HepG2 (cell line): ENCODE data around the gene TOR2A. TPM values are rescaled to one million over a fixed set of nuclear protein-coding genes. Genes with fewer than 3 reads are reported as not detected.

ENCODE experiments used
- ATAC-seq: fragments of 200-7000 bp; cut with Tn5 transposase; 3 replicates; pipeline ENCODE4 v1.9.1; 2020; ENCODE audit warnings: mild to moderate bottlenecking, moderate library complexity
- BruUV-seq: library from RNA; stranded (reverse); fragments of 400-500 nt; replicated peaks from 2 replicates; lab custom pipeline; 2021; lab: Mats Ljungman, UMichigan
- CTCF ChIA-PET: fragments of 300-600 bp; formaldehyde crosslinking; extraction: SDS; loops from one replicate; lab custom pipeline; 2021; ENCODE audit warnings: low total read pairs, inconsistent platforms, low intra/inter-chr PET ratio; lab: Yijun Ruan, JAX
- POLR2A ChIA-PET: fragments of 350-600 bp; sonication (Branson Sonifier 250); formaldehyde crosslinking; loops from one replicate; lab custom pipeline; 2020; ENCODE audit warnings: antibody characterized with exemption, inconsistent platforms; lab: Yijun Ruan, JAX
- DNase-seq: peaks from one replicate; pipeline ENCODE4 v3.0.0-alpha.2; 2015; ENCODE audit warnings: low spot score
- FAIRE-seq: peaks from 3 replicates; lab custom pipeline; 2011; peaks lifted over from hg19 to GRCh38; lab: Jason Lieb, UNC
- H2AFZ ChIP-seq: one replicate; pipeline ENCODE4 v1.6.1; 2011; ENCODE audit warnings: low read length, inconsistent platforms
- H3K27ac ChIP-seq: fragments of 300-600 bp; 3 replicates; pipeline ENCODE4 v1.8.0; 2011; ENCODE audit warnings: mixed run types, mild to moderate bottlenecking, mixed read lengths, low read length, inconsistent platforms; ENCODE audit not compliant: insufficient read depth; ENCODE audit errors: extremely low read length
- H3K27me3 ChIP-seq, 2 experiments: fragments of 200-600 bp in 1 of 2; 2 replicates in 1 of 2; 3 replicates in 1 of 2; pipeline versions ENCODE4 v1.6.0 to v1.8.0; 2011; ENCODE audit warnings: low read length in 2 of 2, mild to moderate bottlenecking in 2 of 2, moderate library complexity in 2 of 2, inconsistent platforms in 1 of 2; ENCODE audit not compliant: insufficient read depth in 2 of 2, control insufficient read depth in 1 of 2
- H3K36me3 ChIP-seq, 2 experiments: fragments of 200-600 bp in 1 of 2; replicated peaks in 1 of 2; 2 replicates in 1 of 2; 3 replicates in 1 of 2; pipeline versions ENCODE4 v1.5.1 to v1.8.0; 2011; ENCODE audit warnings: low read length in 2 of 2, inconsistent platforms in 1 of 2; ENCODE audit not compliant: insufficient read depth in 2 of 2, control insufficient read depth in 1 of 2
- H3K4me1 ChIP-seq: 2 replicates; pipeline ENCODE4 v1.5.1; 2012; ENCODE audit warnings: low read length, inconsistent platforms; ENCODE audit not compliant: insufficient read depth
- H3K4me2 ChIP-seq: 2 replicates; pipeline ENCODE4 v1.6.0; 2011; ENCODE audit warnings: low read depth, low read length, inconsistent platforms
- H3K4me3 ChIP-seq, 3 experiments: fragments of 200-600 bp in 1 of 3; sonication (generic), shearing (Covaris generic) in 1 of 3; replicated peaks in 1 of 3; 2 replicates each; pipeline ENCODE4 v1.5.1; 2011 to 2016; ENCODE audit warnings: low read length in 3 of 3, inconsistent platforms in 2 of 3, low read depth in 2 of 3, mild to moderate bottlenecking in 2 of 3, control low read depth in 1 of 3, mixed read lengths in 1 of 3; ENCODE audit not compliant: insufficient read depth in 1 of 3
- H3K79me2 ChIP-seq: one replicate; pipeline ENCODE4 v1.6.1; 2011; ENCODE audit warnings: low read length, inconsistent platforms; ENCODE audit not compliant: insufficient read depth
- H3K9ac ChIP-seq: 2 replicates; pipeline ENCODE4 v1.6.0; 2011; ENCODE audit warnings: mild to moderate bottlenecking, low read depth, low read length, inconsistent platforms; ENCODE audit not compliant: insufficient read depth
- H3K9me3 ChIP-seq: 2 replicates; pipeline ENCODE4 v1.5.1; 2012; ENCODE audit warnings: mild to moderate bottlenecking, low read length
- H4K20me1 ChIP-seq: 2 replicates; pipeline ENCODE4 v1.6.0; 2011; ENCODE audit warnings: inconsistent platforms, mild to moderate bottlenecking, low read length, moderate library complexity; ENCODE audit not compliant: insufficient read depth
- HNRNPH1 ChIP-seq: fragments of 200-400 bp; formaldehyde crosslinking; optimal IDR thresholded peaks from 2 replicates; pipeline ENCODE3; 2017; ENCODE audit warnings: mild to moderate bottlenecking, low read depth, low read length
- MAF1 ChIP-seq: sonication (generic); formaldehyde crosslinking; IDR thresholded peaks from 2 replicates; pipeline ENCODE4 v1.5.0; 2020; ENCODE audit warnings: missing genetic modification reagents, borderline replicate concordance
- ZIK1 ChIP-seq: sonication (generic); formaldehyde crosslinking; IDR thresholded peaks from 2 replicates; pipeline ENCODE4 v1.5.0; 2020; ENCODE audit warnings: mild to moderate bottlenecking, low read depth, missing genetic modification reagents, borderline replicate concordance
- whole genome bisulfite sequencing: methylation state at CpG from one replicate; pipeline ENCODE4 v1.1.6; 2017; ENCODE audit warnings: low lambda C conversion rate; 5-methylcytosine and 5-hydroxymethylcytosine counted together
- in situ Hi-C: cut with HindIII; loops from 2 replicates; pipeline ENCODE4 v1.10.0; 2017; ENCODE audit warnings: low pct_unique_long_range_greater_than_20kb; ENCODE audit not compliant: extremely low pct_ligation_motif_present
- intact Hi-C: fragments of 100-400 bp; cut with micrococcal nuclease; formaldehyde crosslinking; loops from one replicate; pipeline ENCODE4 v1.10.0; 2022; ENCODE audit not compliant: unreplicated experiment
- polyA plus RNA-seq, 8 experiments: library from polyadenylated mRNA; depleted of rRNA in 3 of 8; stranded (reverse) in 7 of 8; unstranded in 1 of 8; fragments of >200 nt; fragmentation: Illumina TruSeq in 4 of 8; extraction: Trizol in 4 of 8; gene quantifications; 2 replicates each; pipeline versions ENCODE4 v1.2.1 to v1.2.3, GENCODE V29; 2011 to 2016; ENCODE audit warnings: low read depth in 4 of 8, missing spikeins in 1 of 8, mixed read lengths in 1 of 8; ENCODE audit not compliant: insufficient read depth in 1 of 8
- total RNA-seq, 5 experiments: library from RNA; depleted of rRNA; stranded (reverse); fragments of >200 nt; fragmentation: Illumina TruSeq; extraction: Trizol; gene quantifications; 2 replicates each; pipeline ENCODE4 v1.2.3, GENCODE V29; 2016; ENCODE audit warnings: low read depth in 1 of 5
- TF ChIP-seq, protein P1 (sequence below): sonication (generic); formaldehyde crosslinking; IDR thresholded peaks from 2 replicates; pipeline ENCODE4 v1.4.0; 2020; ENCODE audit warnings: missing genetic modification reagents, borderline replicate concordance
- TF ChIP-seq, protein P2 (sequence below): sonication (generic); formaldehyde crosslinking; IDR thresholded peaks from 2 replicates; pipeline ENCODE4 v1.8.0; 2022; ENCODE audit warnings: mild to moderate bottlenecking, missing genetic modification reagents, moderate library complexity
- TF ChIP-seq, protein P3 (sequence below): sonication (generic); formaldehyde crosslinking; IDR thresholded peaks from 2 replicates; pipeline ENCODE4 v1.4.0; 2020; ENCODE audit warnings: missing genetic modification reagents
- TF ChIP-seq, protein P4 (sequence below): IDR thresholded peaks from 2 replicates; pipeline ENCODE4 v1.6.1; 2012; ENCODE audit warnings: inconsistent platforms

TOR2A gene
- total and polyA plus RNA-seq, 2 of the 13 experiments (the other 11 are each of a cell fraction or from before 2014, with no cell fraction given): 3.5 to 7.2 TPM

DNA sequence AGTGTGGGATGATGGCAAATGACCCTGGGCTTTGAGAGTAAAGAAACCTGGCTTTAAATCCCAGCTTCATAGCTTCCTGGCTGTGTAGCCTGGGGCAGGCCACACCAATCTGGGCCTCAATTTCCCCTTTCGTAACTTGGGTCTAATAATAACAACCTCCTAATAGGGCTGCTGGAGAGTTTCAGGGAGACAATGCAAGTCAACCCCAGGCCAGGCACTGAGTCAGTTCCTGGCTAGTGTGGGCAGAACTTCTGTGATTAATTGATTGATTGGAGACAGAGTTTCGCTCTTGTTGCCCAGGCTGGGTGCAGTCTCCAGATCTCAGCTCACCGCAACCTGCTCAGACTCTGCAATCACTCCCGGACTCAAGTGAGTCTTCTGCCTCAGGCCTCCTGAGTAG, 46.7 kb upstream of the TOR2A start:
- ChIA-PET POLR2A (no interaction called here), CTCF (no interaction called here)
- no peak overlapping the region for H3K27ac ChIP-seq
- DNase-seq: no peak
- H3K4me3 ChIP-seq: no peak overlapping the region
- peaks cover 32% of the 10 kb centered on the region for H3K4me1 ChIP-seq
- peaks cover 1 to 32% of the 10 kb centered on the region in 2 experiments; a peak in 2 of 5 replicates for H3K27me3 ChIP-seq
- no peak for FAIRE-seq
- peaks cover 7% of the 10 kb centered on the region for H3K79me2 ChIP-seq
- no peaks in the 10 kb centered on the region for H3K36me3 ChIP-seq
- peaks cover 8% of the 10 kb centered on the region; the same call in 1 of the 2 replicates for H4K20me1 ChIP-seq
- no peak overlapping the region for H2AFZ ChIP-seq
- H3K9ac ChIP-seq: no peak overlapping the region
- intact Hi-C loops: no loop called here
- in situ Hi-C loops: loop anchor here (5.0 kb wide), 1 partner anchor 45 kb away; the partner anchor contains the start of gene TOR2A
- no peak overlapping the region for H3K4me2 ChIP-seq
- 63% methylated on average over 3 of the region's 4 CpGs for WGBS
- no peak for ATAC-seq
- H3K9me3 ChIP-seq: no peaks in the 10 kb centered on the region
- BruUV-seq: no TSS peak
- TF ChIP-seq, protein P1, sequence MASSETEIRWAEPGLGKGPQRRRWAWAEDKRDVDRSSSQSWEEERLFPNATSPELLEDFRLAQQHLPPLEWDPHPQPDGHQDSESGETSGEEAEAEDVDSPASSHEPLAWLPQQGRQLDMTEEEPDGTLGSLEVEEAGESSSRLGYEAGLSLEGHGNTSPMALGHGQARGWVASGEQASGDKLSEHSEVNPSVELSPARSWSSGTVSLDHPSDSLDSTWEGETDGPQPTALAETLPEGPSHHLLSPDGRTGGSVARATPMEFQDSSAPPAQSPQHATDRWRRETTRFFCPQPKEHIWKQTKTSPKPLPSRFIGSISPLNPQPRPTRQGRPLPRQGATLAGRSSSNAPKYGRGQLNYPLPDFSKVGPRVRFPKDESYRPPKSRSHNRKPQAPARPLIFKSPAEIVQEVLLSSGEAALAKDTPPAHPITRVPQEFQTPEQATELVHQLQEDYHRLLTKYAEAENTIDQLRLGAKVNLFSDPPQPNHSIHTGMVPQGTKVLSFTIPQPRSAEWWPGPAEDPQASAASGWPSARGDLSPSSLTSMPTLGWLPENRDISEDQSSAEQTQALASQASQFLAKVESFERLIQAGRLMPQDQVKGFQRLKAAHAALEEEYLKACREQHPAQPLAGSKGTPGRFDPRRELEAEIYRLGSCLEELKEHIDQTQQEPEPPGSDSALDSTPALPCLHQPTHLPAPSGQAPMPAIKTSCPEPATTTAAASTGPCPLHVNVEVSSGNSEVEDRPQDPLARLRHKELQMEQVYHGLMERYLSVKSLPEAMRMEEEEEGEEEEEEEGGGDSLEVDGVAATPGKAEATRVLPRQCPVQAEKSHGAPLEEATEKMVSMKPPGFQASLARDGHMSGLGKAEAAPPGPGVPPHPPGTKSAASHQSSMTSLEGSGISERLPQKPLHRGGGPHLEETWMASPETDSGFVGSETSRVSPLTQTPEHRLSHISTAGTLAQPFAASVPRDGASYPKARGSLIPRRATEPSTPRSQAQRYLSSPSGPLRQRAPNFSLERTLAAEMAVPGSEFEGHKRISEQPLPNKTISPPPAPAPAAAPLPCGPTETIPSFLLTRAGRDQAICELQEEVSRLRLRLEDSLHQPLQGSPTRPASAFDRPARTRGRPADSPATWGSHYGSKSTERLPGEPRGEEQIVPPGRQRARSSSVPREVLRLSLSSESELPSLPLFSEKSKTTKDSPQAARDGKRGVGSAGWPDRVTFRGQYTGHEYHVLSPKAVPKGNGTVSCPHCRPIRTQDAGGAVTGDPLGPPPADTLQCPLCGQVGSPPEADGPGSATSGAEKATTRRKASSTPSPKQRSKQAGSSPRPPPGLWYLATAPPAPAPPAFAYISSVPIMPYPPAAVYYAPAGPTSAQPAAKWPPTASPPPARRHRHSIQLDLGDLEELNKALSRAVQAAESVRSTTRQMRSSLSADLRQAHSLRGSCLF (CRISPR knock-in tag): no peak
- TF ChIP-seq, protein P2, sequence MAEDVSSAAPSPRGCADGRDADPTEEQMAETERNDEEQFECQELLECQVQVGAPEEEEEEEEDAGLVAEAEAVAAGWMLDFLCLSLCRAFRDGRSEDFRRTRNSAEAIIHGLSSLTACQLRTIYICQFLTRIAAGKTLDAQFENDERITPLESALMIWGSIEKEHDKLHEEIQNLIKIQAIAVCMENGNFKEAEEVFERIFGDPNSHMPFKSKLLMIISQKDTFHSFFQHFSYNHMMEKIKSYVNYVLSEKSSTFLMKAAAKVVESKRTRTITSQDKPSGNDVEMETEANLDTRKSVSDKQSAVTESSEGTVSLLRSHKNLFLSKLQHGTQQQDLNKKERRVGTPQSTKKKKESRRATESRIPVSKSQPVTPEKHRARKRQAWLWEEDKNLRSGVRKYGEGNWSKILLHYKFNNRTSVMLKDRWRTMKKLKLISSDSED (CRISPR knock-in tag): no peak
- TF ChIP-seq ZIK1: no peak
- TF ChIP-seq, protein P3, sequence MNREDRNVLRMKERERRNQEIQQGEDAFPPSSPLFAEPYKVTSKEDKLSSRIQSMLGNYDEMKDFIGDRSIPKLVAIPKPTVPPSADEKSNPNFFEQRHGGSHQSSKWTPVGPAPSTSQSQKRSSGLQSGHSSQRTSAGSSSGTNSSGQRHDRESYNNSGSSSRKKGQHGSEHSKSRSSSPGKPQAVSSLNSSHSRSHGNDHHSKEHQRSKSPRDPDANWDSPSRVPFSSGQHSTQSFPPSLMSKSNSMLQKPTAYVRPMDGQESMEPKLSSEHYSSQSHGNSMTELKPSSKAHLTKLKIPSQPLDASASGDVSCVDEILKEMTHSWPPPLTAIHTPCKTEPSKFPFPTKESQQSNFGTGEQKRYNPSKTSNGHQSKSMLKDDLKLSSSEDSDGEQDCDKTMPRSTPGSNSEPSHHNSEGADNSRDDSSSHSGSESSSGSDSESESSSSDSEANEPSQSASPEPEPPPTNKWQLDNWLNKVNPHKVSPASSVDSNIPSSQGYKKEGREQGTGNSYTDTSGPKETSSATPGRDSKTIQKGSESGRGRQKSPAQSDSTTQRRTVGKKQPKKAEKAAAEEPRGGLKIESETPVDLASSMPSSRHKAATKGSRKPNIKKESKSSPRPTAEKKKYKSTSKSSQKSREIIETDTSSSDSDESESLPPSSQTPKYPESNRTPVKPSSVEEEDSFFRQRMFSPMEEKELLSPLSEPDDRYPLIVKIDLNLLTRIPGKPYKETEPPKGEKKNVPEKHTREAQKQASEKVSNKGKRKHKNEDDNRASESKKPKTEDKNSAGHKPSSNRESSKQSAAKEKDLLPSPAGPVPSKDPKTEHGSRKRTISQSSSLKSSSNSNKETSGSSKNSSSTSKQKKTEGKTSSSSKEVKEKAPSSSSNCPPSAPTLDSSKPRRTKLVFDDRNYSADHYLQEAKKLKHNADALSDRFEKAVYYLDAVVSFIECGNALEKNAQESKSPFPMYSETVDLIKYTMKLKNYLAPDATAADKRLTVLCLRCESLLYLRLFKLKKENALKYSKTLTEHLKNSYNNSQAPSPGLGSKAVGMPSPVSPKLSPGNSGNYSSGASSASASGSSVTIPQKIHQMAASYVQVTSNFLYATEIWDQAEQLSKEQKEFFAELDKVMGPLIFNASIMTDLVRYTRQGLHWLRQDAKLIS (CRISPR knock-in tag): no peak
- TF ChIP-seq HNRNPH1: no peak
- no peak for TF ChIP-seq MAF1 (CRISPR knock-in tag)
- TF ChIP-seq, protein P4, sequence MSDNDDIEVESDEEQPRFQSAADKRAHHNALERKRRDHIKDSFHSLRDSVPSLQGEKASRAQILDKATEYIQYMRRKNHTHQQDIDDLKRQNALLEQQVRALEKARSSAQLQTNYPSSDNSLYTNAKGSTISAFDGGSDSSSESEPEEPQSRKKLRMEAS: no peak
